NCI-H82 (cell line): ENCODE results near the gene SLC17A7.
A peak's percentile ranks its signal among the peaks of the same experiment; 100 is the strongest.

Experiments
- DNase-seq: peaks from one replicate; lab custom pipeline; 2025; lab: John Stamatoyannopoulos, UW

Gene SLC17A7

DNA sequence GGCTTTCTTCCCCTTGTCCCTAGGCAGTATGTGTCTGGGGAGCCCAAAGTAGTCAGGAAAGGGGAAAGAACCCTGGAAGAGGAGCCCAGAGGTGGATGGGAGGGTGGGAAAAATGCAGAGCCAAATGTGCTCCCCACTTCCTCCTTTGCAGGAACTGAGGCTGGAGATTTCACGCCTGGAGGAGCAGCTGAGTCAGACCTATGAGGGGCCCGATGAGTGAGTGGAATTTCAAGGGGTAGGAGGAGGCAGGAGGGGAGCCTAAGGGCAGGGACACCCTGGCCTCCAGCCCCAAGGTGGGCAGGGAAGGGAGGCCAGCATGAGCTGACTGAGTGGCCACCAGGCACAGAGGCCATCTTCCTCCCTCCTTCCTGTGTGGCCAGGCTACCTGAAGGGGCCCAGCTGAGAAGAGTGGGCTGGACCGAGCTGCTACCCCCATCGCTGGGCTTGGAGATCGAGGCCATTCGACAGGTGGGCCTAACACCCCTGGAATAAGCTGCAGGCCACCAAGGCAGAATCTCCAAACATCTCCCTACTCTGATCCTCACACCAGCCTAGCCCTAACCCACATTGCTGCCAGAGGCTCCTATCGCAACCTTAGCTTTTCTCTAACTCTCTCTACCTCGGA lies 32.4 kb downstream of the SLC17A7 start:
- no peak for DNase-seq

- DNase-seq = no peak
These were observed 33.8 kb downstream of the SLC17A7 start for GRCh38 chr19:49407482-49408015.

DNA sequence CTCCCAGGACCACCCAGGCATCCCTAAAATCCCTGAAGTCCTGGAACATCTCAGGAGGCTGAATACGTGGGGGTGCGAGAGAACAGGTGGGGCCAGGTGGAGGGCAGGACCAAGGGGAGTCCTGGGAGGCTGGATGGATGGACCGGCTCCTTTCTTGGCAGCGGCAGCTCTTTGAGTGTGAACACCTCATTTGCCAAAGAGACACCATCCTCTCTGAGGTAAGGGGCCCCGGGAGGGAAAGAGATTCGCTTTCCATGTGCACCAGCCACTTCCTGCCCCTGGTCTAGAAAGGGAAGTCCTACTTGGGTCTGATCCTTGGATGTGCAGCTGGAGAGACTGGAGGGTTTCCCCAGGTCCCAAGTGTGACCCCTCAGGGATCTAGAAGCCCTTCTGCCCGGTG lies 34.2 kb downstream of the SLC17A7 start:
- no peak for DNase-seq

DNA sequence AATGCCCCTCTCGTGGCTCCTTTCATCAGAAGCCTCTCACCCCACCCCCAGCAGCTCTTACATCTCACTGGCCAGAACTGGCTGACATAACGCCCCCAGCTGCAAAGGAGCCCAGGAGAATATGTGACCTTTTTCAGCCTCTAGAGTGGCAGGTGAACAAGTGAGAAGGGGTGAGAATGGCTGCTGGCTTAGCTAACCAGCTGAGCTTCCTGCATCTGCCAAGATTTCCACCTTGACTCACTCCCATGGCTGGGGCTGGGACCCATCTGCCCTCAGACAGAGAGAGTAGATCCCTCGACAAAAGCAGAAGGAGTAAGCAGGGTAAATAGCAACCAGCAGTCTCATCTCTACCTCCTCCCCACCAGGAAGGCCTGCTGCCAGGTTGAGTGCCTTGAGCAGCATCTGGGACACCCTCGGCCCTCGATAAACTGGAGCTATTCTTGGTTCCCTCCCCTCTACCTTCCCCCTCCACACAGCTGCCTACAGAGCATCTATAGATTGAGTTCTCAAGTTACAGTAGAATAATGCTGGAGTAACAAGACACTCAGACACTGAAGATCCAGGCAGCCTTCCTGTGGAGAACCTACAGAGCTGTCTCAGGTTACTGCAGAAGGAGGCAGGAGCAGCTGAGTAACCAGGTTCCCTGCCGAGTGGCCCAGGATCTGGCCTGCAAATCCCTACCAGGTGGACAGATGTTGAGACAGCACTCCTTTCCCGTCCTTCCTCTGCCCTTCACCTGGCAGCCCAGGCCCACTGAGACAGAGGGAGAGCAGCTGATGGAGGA lies 37.7 kb downstream of the SLC17A7 start:
- peak; percentile 78 for DNase-seq

DNA sequence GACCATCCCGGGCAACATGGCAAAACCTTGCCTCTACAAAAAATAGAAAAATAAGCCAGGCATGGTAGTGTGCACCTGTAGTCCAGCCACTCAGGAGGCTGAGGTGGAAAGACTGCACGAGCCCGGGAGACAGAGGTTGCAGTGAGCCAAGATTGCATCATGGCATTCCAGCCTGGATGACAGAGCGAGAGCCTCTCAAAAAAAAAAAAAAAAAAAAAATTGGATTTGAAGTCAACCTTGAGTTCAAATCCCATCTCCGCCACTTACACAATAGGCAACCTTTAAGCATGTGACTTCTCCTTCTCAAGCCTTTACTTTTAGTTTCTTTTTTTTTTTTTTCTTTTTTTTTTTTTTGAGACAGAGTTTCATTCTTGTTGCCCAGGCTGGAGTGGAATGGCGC lies 41.3 kb downstream of the SLC17A7 start:
- DNase-seq = no peak

GRCh38 chr19:49398931-49399330 lies 42.4 kb downstream of the SLC17A7 start:
- no peak for DNase-seq

DNA sequence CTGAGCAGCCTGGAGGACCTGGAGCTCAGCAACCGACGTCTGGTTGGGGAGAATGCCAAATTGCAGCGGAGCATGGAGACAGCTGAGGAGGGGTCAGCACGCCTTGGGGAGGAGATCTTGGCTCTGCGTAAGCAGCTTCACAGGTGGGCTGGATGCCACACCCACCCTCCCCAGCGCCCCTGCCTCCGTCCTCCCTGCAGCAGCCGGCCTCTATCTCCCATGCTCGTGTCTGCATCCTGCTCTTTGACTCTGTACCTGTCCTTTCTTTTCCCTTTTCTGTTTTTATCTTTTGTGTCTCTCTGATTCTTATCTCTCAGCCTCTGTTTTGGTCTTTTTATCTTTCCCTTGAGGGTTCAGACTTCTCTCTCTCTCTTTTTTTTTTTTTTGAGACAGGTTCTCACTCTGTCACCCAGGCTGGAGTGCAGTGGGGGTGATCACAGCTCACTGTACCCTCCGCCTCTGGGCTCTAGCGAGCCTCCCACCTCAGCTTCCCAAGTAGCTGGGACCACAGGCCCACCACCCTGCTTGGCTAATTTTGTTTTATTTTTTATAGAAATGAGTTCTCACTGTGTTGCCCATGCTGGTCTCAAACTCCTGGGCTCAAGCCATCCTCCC lies 43.2 kb downstream of the SLC17A7 start:
- peak; percentile 17 for DNase-seq

DNA sequence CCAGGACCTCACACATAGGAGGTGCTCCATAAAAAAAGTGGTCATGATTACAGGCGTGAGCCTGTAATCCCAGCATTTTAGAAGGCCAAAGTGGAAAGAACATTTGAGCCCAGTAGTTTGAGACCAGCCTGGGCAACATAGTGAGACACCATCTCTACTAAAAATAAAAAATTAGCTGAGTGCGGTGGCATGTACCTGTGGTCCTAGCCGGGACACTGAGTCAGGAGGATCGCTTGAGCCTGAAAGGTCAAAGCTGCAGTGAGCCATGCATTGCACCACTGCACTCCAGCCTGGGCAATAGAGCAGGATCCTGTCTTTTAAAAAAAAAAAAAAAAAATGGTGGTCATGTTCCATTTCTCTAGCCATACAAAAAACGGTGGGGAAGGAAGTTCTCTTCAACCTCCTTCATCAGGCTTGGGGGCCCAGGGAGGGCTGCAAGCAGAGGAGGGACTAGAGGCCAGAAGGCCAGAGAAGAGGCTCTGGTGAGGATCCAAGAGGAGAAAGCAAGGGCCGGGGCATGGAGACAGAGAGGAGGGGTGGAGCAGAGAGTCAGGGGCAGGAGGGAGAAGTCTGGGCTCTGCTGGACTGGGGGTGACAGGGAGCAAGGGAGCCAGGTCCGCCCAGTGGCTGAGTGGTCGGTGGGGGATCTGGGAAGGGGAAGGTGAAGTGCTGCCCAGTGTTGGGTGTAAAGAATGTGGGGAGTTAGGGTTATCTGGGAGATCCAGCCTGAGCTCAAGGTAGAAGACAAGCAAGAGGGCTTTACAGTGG lies 44.4 kb downstream of the SLC17A7 start:
- DNase-seq = no peak

DNA sequence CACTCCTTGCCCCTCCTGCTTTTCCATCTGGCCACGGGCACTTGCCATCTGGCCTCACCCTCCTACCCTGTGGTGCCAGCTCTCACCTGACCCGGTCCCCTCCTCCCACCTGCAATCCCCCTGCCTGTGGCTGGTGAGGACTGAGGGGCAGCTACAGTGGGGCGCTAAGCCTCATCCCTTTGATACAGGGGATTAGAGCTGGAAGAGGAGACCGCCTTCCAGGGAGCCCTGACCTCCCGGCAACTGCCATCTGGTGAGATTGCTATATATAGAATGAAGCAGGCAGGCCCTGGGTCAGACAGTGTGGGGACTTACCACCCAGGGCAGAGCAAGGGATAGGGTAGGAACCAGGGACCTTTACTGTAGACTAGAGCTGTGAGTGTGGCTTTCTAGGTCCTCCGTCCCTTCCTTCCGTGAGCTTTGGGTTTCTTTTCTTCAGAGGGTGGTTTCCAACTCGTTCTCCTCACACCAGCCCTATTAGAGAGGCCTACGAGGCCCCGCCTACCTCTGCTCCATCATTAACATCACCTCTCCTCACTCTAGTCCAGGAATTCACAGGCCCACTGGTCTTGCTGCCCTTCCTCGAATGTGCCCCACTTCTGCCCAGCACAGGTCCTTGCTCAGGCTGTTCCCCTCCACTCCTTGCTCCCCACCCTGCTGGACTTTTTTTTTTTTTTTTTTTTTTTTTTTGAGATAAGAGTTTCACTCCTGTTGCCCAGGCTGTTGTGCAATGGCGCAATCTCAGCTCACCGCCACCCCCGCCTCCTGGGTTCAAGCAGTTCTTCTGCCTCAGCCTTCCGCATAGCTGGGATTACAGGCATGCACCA lies 45.5 kb downstream of the SLC17A7 start:
- peak; percentile 96 for DNase-seq

DNA sequence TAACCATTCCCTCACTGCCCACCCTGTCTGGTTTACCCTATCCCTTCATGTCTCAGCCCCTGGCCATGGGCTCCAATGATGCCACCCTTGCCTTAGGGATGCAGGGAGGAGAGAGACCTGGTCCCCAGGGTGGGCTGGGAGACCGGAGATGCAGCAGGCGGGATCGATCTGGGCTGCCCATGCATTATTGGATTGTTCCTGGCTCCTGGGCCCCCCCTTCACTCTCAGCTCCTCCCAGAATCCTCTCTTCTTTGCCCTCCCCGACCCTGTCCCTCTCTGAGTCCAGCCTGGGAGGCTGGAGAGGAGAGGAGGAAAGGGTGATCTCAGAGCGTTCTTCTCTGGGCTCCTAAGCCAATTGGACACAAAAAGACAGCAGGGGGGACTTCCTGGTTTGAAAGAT lies 47.4 kb downstream of the SLC17A7 start:
- DNase-seq = peak; percentile 53

GRCh38 chr19:49391581-49392399 lies 49.5 kb downstream of the SLC17A7 start:
- DNase-seq = peak; percentile 92

GRCh38 chr19:49390929-49391359 lies 50.4 kb downstream of the SLC17A7 start:
- DNase-seq = peak; percentile 67

DNA sequence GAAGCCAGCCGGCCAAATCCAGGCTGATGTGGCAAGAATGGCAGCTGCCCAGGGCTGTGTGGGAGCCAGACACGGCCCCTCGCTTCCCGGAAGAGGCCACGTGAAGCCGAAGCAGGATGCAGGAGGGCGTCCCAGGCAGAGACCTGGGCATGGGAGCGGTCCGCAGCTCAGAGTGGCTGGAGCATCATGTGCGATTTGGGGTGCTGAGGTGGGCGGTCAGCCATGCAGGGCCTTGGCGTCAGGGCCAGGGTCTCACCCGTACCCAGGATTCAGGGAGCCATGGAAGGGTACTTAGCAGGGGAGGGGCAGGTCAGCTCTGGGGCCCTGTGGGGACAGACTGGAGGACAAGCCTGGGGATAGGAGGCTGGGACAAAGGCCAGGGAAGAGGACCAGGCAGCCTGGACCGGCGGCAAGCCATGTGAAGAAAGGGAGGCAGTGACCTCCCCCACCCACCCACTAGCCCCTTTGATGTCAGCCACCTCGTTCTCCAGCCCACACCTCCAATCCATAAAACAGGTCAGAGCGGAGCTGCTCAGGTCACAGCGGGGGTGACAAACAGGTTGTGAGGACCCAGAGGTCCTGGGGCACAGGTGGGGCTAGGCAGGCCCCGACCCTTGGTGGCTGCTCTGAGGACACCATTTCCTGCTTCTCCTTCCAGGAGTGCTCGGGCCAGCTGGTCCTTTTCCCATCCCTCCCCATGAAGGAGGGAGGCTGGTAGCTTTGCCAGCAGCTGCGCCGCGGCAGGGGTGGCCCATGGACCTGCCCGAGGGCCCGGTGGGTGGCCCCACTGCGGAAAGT lies 51.0 kb downstream of the SLC17A7 start:
- DNase-seq = no peak

GRCh38 chr19:49389406-49389805 lies 51.9 kb downstream of the SLC17A7 start:
- no peak for DNase-seq

- DNase-seq = no peak
These were observed 53.4 kb downstream of the SLC17A7 start, which contains the start of gene KASH5 for GRCh38 chr19:49387936-49388372. Gene KASH5, plus strand, starts transcription at chr19:49388249. Its CDS starts 2,635 bp downstream, at chr19:49390884.

- DNase-seq = no peak
These were observed 57.7 kb downstream of the SLC17A7 start for GRCh38 chr19:49383599-49383998.

DNA sequence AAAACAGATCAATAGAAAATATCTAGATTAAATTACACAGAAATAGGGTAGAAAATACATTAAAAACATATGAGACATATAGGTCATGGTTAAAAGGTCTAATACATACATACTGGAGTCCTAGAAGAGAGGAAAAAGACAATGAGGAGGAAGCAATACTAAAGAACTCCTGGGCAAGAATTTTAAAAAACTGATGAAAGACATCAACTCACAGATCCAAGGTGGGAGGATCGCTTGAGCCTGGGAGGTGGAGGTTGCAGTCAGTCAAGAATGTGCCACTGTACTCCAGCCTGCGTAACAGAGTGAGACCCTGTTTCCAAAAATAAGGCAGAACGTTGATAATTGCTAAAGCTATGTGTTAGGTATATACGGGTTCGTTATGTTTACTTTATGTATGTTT lies 58.7 kb downstream of the SLC17A7 start:
- no peak for DNase-seq

- DNase-seq = no peak
These were observed 60.9 kb downstream of the SLC17A7 start for GRCh38 chr19:49380391-49380790.
